ENCODE data around the gene NAA40.

Gene NAA40

GRCh38 chr11:63938479-63939396 is at the start of gene NAA40:
NAA40 (plus strand) TSS chr11:63939002; CDS start chr11:63939097, 95 bp downstream.
- peak; percentile 93 for DNase-seq

GRCh38 chr11:63889344-63889743 is 49.5 kb upstream of the NAA40 start:
- DNase-seq, result no peak

- no peak for DNase-seq
These were observed 48.4 kb upstream of the NAA40 start for GRCh38 chr11:63890368-63890767.

- no peak for DNase-seq
These were observed 46.6 kb upstream of the NAA40 start for GRCh38 chr11:63892228-63892627.

- DNase-seq, result no peak
These were observed 45.4 kb upstream of the NAA40 start for GRCh38 chr11:63893355-63893754.

GRCh38 chr11:63896071-63896470 is 42.7 kb upstream of the NAA40 start:
- DNase-seq, result no peak

GRCh38 chr11:63897459-63898146 is 41.2 kb upstream of the NAA40 start:
- no peak for DNase-seq

GRCh38 chr11:63901660-63902059 is 37.1 kb upstream of the NAA40 start:
- DNase-seq, result no peak

- no peak for DNase-seq
These were observed 34.9 kb upstream of the NAA40 start for GRCh38 chr11:63903884-63904283.

- DNase-seq, result no peak
These were observed 34.1 kb upstream of the NAA40 start for GRCh38 chr11:63904743-63905142.

- no peak for DNase-seq
These were observed 33.6 kb upstream of the NAA40 start for GRCh38 chr11:63905179-63905578.

GRCh38 chr11:63906087-63906486 is 32.7 kb upstream of the NAA40 start:
- no peak for DNase-seq

GRCh38 chr11:63906585-63906984 is 32.2 kb upstream of the NAA40 start:
- DNase-seq, result peak; percentile 28

GRCh38 chr11:63907063-63907462 is 31.7 kb upstream of the NAA40 start:
- no peak for DNase-seq

GRCh38 chr11:63907808-63908530 is 30.8 kb upstream of the NAA40 start:
- DNase-seq, result no peak

GRCh38 chr11:63908631-63909401 is 30.0 kb upstream of the NAA40 start:
- no peak for DNase-seq

GRCh38 chr11:63909591-63910506 is 29.0 kb upstream of the NAA40 start:
- DNase-seq, result no peak

- no peak for DNase-seq
These were observed 28.1 kb upstream of the NAA40 start for GRCh38 chr11:63910675-63911074.

- DNase-seq, result no peak
These were observed 27.4 kb upstream of the NAA40 start for GRCh38 chr11:63911440-63911839.

GRCh38 chr11:63911876-63912275 is 26.9 kb upstream of the NAA40 start:
- no peak for DNase-seq

GRCh38 chr11:63912678-63913077 is 26.1 kb upstream of the NAA40 start:
- DNase-seq, result no peak

Data from suppressor macrophage treated with lipopolysaccharide for 4 hours (primary cell).